Stimulated activated CD4-positive, alpha-beta T cell treated with anti-CD3 and anti-CD28 coated beads, Interleukin-2, amount 100 ng/mL, for 48 hours (primary cell): ENCODE measurements around the gene ALDOC.
A peak's percentile ranks its signal among the peaks of the same experiment; 100 is the strongest.
"Not testable (repeated sequence)": the region's sequence is repeated elsewhere in the genome, so short reads cannot be mapped to it uniquely, and the experiment has no call there.

Experiments
- DNase-seq, 2 donors: peaks; one replicate each; pipeline ENCODE4 v3.0.0-alpha.2; 2020

ALDOC gene

GRCh38 chr17:28580959-28581358, 4.3 kb upstream of the ALDOC start:
- DNase-seq: no peak

- no peak for DNase-seq
These were observed 2.8 kb upstream of the ALDOC start for GRCh38 chr17:28579526-28579925.

GRCh38 chr17:28578246-28579195, 1.8 kb upstream of the ALDOC start:
- no peak for DNase-seq

- DNase-seq: no peak
These were observed 750 bp upstream of the ALDOC start for GRCh38 chr17:28577466-28577824.

- DNase-seq: not testable (repeated sequence)
These were observed 679 bp downstream of the ALDOC start for GRCh38 chr17:28576016-28576415.

GRCh38 chr17:28575126-28575795, 1.4 kb downstream of the ALDOC start:
- DNase-seq: no peak

- DNase-seq: no peak
These were observed 2.2 kb downstream of the ALDOC start for GRCh38 chr17:28574526-28574925.

- no peak for DNase-seq
These were observed 2.7 kb downstream of the ALDOC start for GRCh38 chr17:28573966-28574480.

- no peak for DNase-seq
These were observed 3.2 kb downstream of the ALDOC start for GRCh38 chr17:28573521-28573920.

GRCh38 chr17:28573040-28573380, 3.7 kb downstream of the ALDOC start:
- no peak for DNase-seq

GRCh38 chr17:28572259-28573039, 4.2 kb downstream of the ALDOC start:
- no peak for DNase-seq

- DNase-seq: peak; percentile 85 to 88
These were observed 5.2 kb downstream of the ALDOC start, which contains the start of gene PIGS for GRCh38 chr17:28571361-28572122. PIGS (minus strand) TSS chr17:28571524; CDS start chr17:28571496, 28 bp downstream.

GRCh38 chr17:28570716-28571360, 5.9 kb downstream of the ALDOC start:
- peak; percentile 42 to 45 for DNase-seq

- DNase-seq: no peak
These were observed 7.2 kb downstream of the ALDOC start for GRCh38 chr17:28569446-28569845.

GRCh38 chr17:28567604-28568003, 9.1 kb downstream of the ALDOC start:
- DNase-seq: no peak

GRCh38 chr17:28563475-28563874, 13.2 kb downstream of the ALDOC start:
- DNase-seq: no peak

GRCh38 chr17:28555022-28555421, 21.7 kb downstream of the ALDOC start:
- DNase-seq: no peak

- DNase-seq: no peak
These were observed 22.1 kb downstream of the ALDOC start for GRCh38 chr17:28554565-28554964.

- no peak for DNase-seq
These were observed 23.6 kb downstream of the ALDOC start for GRCh38 chr17:28553000-28553505.

- DNase-seq: peak; percentile 73 to 82
These were observed 24.3 kb downstream of the ALDOC start, which contains the start of gene UNC119 for GRCh38 chr17:28552176-28552999. UNC119 (minus strand) TSS chr17:28552624; CDS start chr17:28552557, 67 bp downstream.
